PFSK-1 (cell line): ENCODE data around the gene CACNA1F.

Source experiments
- POLR2AphosphoS5 ChIP-seq: IDR thresholded peaks from 2 replicates; pipeline ENCODE4 v1.6.1; 2012; ENCODE audit warnings: low read depth, mild to moderate bottlenecking, control low read depth, low read length, moderate library complexity
- SIN3A ChIP-seq: IDR thresholded peaks from 2 replicates; pipeline ENCODE4 v1.6.1; 2012; ENCODE audit warnings: mild to moderate bottlenecking, low read length, moderate library complexity, borderline replicate concordance; ENCODE audit not compliant: insufficient read depth
- TAF1 ChIP-seq: IDR thresholded peaks from 2 replicates; pipeline ENCODE4 v1.6.1; 2012; ENCODE audit warnings: low read length, control low read depth, borderline replicate concordance; ENCODE audit not compliant: insufficient read depth
- TF ChIP-seq, protein P1 (sequence below), 2 experiments: IDR thresholded peaks; 2 replicates each; pipeline versions ENCODE4 v1.6.1 to v1.8.0; 2011 to 2012; ENCODE audit warnings: low read depth in 2 of 2, low read length in 2 of 2, control low read depth in 1 of 2, inconsistent platforms in 1 of 2, mild to moderate bottlenecking in 1 of 2, moderate library complexity in 1 of 2; ENCODE audit not compliant: insufficient read depth in 1 of 2

DNA sequence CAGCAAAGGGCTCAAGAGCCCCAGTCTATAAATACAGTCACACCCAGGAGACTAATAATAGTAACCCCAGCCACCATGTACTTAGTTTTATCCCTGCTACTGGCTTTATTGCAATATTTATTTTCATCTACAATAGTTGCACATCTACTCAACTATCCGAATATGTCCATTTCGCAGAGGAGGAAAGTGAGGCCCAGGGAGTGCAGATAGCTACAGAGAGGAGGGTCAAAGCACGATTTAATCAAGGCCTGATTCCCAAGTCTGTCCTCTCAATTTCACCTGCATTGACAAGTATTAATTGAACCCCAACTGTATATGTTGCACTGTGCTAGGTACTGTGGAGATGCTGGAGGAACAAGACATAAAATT is 65.4 kb downstream of the CACNA1F start:
- TF ChIP-seq POLR2AphosphoS5 (no peak), SIN3A (no peak), TAF1 (no peak)
- TF ChIP-seq, protein P1, sequence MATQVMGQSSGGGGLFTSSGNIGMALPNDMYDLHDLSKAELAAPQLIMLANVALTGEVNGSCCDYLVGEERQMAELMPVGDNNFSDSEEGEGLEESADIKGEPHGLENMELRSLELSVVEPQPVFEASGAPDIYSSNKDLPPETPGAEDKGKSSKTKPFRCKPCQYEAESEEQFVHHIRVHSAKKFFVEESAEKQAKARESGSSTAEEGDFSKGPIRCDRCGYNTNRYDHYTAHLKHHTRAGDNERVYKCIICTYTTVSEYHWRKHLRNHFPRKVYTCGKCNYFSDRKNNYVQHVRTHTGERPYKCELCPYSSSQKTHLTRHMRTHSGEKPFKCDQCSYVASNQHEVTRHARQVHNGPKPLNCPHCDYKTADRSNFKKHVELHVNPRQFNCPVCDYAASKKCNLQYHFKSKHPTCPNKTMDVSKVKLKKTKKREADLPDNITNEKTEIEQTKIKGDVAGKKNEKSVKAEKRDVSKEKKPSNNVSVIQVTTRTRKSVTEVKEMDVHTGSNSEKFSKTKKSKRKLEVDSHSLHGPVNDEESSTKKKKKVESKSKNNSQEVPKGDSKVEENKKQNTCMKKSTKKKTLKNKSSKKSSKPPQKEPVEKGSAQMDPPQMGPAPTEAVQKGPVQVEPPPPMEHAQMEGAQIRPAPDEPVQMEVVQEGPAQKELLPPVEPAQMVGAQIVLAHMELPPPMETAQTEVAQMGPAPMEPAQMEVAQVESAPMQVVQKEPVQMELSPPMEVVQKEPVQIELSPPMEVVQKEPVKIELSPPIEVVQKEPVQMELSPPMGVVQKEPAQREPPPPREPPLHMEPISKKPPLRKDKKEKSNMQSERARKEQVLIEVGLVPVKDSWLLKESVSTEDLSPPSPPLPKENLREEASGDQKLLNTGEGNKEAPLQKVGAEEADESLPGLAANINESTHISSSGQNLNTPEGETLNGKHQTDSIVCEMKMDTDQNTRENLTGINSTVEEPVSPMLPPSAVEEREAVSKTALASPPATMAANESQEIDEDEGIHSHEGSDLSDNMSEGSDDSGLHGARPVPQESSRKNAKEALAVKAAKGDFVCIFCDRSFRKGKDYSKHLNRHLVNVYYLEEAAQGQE (IDR thresholded peaks at IDR 0.05; ENCODE audit: insufficient read depth in 1 of 2, low read depth in 2 of 2, low read length in 2 of 2), result no peak
